GM21619 (cell line): ENCODE data around the gene DPF1.
"Not testable (repeated sequence)": the region's sequence is repeated elsewhere in the genome, so short reads cannot be mapped to it uniquely, and the experiment has no call there.

Experiments
- ATAC-seq: cut with Tn5 transposase; IDR thresholded peaks from one replicate; pipeline ENCODE4 v1.9.1; 2021; ENCODE audit not compliant: unreplicated experiment

Gene DPF1

DNA sequence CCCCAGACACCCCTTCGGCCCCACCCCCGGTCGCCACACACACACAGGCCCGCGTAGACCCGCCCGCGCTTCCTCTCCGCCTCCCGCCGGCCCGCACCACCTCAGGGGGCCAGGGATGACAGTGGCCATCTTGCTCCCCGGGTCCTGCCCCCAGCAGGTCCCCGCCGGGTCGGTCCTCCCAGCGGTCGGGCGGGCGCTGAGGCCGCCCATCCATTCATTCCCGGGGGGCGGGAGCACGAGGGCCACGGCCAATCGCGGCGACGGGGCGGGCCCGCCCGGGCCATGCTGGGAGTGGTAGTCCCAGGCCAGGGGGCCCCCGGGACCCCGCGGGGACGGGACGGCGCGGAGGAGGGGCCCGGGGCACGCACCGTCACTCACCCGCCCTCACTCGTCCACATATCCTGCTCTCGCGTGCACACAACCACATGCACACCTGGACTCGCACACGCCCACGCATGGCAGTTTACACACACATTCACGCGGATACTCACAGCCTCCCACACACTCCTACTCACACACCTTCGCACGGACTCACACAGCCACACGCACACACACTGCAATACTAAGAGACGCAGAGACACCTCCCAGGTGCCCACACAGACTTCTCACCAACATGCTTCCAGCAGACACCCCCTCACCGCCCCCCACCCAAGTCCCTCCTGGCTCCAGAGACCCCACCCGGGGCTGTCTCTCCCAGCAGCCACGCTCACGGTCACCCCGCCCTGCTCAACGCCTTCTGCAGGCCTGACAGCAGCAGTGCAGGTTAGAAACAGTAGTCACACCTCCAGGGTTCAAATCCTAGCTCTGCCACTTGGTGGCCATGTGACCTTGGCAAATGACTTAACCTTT, at the start of gene DPF1:
Gene DPF1 (minus strand): TSS at position 209 of the 849 bp plus-strand sequence. CDS start 80 bp downstream, at position 129.
- ATAC-seq, result peak; percentile 57

- ATAC-seq, result no peak
Observed at GRCh38 chr19:38273499-38273898, 49.5 kb upstream of the DPF1 start.

DNA sequence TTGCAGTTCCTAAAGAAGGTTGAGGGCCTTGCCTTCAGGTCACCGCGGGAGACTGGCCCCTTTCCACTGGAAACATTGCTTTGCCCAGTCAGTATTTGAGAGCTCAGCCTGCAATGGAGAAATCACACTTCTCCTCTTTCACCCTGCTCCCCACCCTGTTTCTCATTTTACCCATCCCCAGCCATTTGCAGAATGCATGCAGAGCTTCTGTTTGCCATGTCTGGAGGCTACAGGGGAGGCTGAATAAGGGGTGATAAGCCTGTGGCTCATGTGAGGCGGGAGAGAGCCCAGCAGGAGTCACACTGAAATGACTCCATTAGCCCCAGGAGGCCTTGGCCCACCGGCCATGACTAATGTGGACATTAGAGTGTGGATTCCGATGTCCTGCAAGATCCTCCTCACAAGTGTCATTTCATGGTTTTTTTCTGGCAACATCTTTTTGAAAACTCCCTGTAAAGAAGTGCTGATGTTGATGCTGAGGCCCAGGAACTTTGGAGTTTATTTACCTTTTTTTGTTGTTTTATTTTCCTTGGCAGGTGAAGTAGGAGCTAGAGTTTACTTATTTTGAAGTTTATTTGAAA, 46.7 kb upstream of the DPF1 start:
- no peak for ATAC-seq

- ATAC-seq, result no peak
Observed at GRCh38 chr19:38268539-38268938, 44.5 kb upstream of the DPF1 start.

GRCh38 chr19:38267761-38268483, 43.9 kb upstream of the DPF1 start:
- ATAC-seq, result no peak

- ATAC-seq, result no peak
Observed at GRCh38 chr19:38266981-38267597, 43.1 kb upstream of the DPF1 start.

DNA sequence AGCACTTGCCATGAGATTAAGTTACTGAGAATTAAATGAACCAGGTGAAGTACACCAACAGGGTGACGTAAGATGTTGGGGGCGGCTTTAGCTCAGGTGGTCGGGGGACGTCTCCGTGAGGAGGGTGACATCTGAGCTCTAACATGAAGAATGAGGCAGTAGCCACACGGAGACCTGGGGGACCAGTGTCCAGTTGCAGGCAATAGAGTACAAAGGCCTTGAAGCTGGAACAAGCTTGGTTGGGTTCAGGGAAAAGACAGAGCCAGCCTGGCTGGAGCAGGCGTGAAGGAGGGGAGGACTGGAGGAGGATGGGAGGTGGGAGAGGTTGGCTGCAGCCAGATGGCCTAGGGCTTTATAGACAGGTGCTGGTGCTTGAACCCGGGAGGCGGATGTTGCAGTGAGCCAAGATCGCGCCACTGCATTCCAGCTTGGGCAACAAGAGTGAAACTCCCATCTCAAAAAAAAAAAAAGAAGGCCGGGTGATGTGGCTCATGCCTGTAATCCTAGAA, 42.0 kb upstream of the DPF1 start:
- ATAC-seq, result no peak

DNA sequence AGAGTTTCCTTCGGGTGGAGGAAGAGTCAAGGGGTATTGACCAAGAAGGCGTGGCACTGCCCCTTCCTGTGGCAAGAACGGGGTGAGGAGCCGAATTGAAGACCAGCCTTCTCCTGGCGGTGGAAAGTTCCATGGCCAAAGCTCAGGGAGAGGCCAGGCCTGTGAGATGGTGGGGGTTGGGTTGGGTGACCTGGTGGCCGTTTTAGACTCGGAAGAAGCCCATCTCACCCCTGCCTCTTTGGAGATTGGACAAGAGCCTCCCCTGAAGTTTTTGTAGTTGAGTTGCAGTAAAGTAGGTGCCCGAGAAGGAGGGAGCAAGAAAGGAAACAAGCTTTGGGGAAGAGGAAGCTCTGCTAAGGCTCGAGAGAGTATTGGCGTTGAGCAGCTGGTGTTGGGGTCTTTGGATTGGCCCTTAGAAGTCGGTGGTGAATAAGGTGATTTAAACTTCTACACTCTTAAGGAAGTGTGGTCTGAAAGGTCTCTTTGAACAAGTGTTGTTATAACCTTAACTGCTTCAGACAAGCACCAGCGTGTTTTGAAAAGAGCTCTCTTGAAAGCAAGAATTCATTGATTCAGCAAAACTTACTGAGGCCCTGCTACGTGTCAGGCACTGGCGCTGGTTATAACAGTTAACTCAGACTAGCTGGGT, 41.3 kb upstream of the DPF1 start:
- no peak for ATAC-seq

DNA sequence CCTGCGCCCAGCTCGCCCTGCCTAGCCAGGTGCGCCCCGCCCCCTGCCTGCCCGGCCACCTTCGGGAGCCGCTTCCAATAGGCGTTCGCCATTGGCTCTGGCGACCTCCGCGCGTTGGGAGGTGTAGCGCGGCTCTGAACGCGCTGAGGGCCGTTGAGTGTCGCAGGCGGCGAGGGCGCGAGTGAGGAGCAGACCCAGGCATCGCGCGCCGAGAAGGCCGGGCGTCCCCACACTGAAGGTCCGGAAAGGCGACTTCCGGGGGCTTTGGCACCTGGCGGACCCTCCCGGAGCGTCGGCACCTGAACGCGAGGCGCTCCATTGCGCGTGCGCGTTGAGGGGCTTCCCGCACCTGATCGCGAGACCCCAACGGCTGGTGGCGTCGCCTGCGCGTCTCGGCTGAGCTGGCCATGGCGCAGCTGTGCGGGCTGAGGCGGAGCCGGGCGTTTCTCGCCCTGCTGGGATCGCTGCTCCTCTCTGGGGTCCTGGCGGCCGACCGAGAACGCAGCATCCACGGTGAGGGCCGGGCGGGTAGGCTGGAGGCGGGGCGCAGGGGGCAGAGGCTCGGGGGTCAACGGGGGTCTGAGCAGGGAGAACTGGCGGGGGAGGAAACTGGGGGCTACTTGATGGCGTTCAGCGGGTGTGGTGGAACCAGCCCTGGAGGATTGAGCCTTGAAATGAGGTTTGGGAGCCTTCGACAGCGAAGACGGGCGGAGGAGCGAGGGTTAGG, 40.6 kb upstream of the DPF1 start, which contains the start of gene SPINT2:
Gene SPINT2 (plus strand): TSS at position 88 of the 727 bp plus-strand sequence. CDS start 320 bp downstream, at position 408.
- ATAC-seq, result no peak

DNA sequence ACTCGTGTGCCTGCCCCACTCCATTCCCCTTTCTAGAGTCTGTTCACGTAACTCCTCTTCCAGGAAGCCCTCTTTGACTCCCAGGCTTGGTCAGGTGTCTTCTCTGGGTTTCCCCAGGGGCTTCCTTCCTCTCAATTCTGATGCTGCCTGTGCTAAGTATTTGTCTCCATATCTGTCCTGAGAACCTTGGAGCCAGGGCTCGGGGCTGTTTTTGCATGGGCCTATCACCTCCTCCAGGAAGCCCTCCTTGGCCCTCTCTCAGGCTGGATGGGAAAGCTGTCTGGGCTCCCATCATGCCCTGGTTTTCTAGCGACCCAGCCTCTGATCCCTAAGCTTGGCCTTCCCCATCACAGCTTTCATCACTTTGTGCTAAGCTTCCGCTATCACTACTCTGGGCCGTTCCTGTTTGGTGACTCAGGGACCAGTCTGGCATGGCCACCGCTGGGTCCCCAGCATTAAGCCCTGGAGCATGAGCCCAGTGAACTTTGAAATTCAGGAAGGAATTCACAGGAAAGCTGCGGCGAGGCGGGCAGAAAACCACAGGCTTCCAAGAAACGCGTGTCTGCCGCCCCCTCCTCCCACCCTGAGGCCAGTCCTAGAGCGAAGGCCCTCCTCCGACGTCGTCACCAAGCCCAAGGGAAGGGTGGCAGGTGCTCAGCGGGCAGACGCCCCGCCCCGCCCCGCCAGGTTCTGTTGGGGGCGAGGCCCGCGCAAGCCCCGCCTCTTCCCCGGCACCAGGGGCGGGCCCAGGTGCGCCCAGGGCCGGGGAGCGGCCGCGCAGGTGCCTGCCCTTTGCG, 39.9 kb upstream of the DPF1 start:
- ATAC-seq, result no peak

GRCh38 chr19:38262585-38263268, 38.7 kb upstream of the DPF1 start:
- no peak for ATAC-seq

DNA sequence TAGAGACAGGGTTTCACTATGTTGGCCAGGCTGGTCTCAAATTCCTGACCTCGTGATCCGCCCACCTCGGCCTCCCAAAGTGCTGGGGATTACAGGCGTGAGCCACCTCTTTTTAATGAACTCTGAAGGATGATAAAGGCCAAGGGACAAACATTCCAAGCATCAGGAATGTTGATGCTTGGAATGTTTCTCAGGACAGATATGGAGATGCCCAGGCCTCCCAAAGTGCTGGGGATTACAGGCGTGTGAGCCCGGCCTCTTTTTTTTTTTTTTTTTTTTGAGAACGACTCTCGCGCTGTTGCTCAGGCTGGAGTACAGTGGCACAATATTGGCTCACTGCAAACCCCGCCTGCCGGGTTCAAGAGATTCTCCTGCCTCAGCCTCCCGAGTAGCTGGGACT, 37.9 kb upstream of the DPF1 start:
- ATAC-seq, result not testable (repeated sequence)

GRCh38 chr19:38255383-38256014, 31.5 kb upstream of the DPF1 start:
- ATAC-seq, result no peak

- no peak for ATAC-seq
Observed at GRCh38 chr19:38253788-38254187, 29.8 kb upstream of the DPF1 start.

DNA sequence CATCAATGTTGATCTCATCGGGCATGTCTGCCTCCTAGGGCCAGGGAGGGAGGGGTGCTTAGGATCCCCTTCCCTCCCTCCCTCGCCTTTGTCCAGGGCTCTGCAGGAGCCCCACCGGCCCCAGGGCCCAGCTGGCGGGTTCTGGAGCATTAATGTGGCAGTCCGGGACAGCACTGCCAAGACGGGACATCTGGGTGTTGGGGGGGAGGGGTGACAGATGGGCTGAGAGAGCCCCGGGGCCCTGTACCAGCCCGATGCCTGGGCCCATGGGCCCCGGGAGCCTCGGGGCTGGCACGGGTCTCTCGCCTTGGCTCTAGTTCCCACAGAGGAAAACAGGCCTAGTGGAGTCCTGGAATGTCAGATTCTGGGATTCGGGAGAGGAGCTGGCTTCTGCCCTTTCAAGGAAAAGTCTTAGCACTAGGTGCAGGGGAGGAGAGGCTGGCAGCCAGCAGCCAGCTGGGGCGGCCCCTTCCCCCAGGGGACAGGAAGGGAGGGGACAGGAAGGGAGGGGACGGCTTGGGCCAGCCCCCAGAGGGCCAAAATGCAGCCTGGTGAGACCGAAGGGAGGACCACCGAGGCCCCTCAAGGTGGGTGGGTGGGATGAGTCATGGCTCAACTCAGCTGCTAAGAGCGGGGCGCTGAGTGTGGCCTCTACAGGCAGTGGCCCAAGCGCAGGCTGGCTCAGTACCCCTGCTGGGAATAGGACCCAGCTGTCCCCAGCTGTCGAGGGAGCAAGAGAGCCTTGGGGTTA, 29.1 kb upstream of the DPF1 start:
- no peak for ATAC-seq

DNA sequence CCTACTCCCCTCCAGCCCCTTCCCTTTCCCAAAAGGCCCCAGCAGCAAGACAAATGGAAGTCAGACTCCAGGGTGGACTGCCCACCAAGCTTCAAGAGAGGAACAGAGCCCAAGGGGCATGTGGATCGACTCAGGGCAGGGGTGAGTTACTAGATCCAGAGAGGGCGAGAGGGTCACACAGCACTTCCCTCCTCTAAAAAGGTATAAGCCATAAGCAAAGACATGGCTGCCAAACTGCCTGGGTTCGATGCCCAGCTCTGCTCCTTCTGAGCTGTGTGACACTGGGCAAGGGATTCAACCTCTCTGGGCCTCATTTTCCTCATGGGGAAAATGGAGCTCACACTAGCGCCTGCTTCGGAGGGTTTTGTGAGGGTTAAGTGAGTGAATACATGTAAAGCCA, 28.4 kb upstream of the DPF1 start:
- ATAC-seq, result no peak

- no peak for ATAC-seq
Observed at GRCh38 chr19:38251564-38252051, 27.6 kb upstream of the DPF1 start.
